Type B pancreatic cell (in vitro differentiated cells): ENCODE data around the gene PAXX. TPM values are rescaled to one million over a fixed set of nuclear protein-coding genes. Genes with fewer than 3 reads are reported as not detected.

Experiments
- DNase-seq: peaks from one replicate; pipeline ENCODE4 v3.0.0; 2021; ENCODE audit warnings: mixed read lengths; ENCODE audit not compliant: unreplicated experiment; ENCODE audit errors: extremely low spot score
- H3K27ac Mint-ChIP-seq: 2 replicates; pipeline ENCODE4 v1.8.0; 2021; ENCODE audit warnings: mild to moderate bottlenecking, mixed read lengths
- H3K27me3 Mint-ChIP-seq: 2 replicates; pipeline ENCODE4 v1.8.0; 2021; ENCODE audit warnings: mixed read lengths
- H3K36me3 Mint-ChIP-seq: 2 replicates; pipeline ENCODE4 v1.8.0; 2021; ENCODE audit warnings: mixed read lengths
- H3K4me1 Mint-ChIP-seq: one replicate; pipeline ENCODE4 v1.8.0; 2021; ENCODE audit warnings: mixed read lengths; ENCODE audit not compliant: unreplicated experiment
- H3K4me3 Mint-ChIP-seq: 2 replicates; pipeline ENCODE4 v1.8.0; 2021; ENCODE audit warnings: mild to moderate bottlenecking, mixed read lengths
- H3K9me3 Mint-ChIP-seq: 2 replicates; pipeline ENCODE4 v1.8.0; 2021; ENCODE audit warnings: mixed read lengths
- total RNA-seq: library from RNA; stranded (reverse); gene quantifications from 2 replicates; pipeline ENCODE4 v1.2.1, GENCODE V29; 2021; ENCODE audit warnings: low replicate concordance
- TF ChIP-seq, protein P1 (sequence below): fragments of 200-600 bp; sonication (generic); conservative IDR thresholded peaks from 2 replicates; pipeline ENCODE4 v1.5.0; 2021; ENCODE audit warnings: antibody characterized with exemption, mild to moderate bottlenecking

Gene PAXX
- total RNA-seq, 1 donor from 2014 or later, result 63.4 TPM

DNA sequence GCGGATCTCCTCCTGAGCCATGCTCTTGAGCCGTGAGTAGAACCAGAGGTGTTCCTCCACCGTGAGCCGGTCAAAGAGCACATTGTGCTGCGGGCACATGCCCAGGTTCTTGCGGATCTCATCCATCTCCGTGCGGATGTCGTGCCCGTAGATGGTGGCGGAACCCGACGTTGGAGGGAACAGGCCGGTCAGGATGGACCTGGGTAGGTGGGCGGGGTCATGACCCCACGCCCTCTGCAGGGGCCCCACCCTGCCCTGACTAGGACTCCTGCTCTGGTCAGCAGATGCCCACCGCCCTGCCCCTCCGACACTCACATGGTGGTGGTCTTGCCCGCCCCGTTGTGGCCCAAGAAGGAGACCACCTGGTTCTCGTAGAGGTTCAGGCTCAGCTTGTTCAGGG is 23.8 kb downstream of the PAXX start:
- Mint-ChIP-seq H3K4me3 (no peak overlapping the region), H3K27me3 (no peaks in the 10 kb centered on the region), H3K4me1 (no peaks in the 10 kb centered on the region), H3K27ac (no peak overlapping the region), H3K9me3 (no peaks in the 10 kb centered on the region), H3K36me3 (peaks cover 3% of the 10 kb centered on the region)
- TF ChIP-seq, protein P1, sequence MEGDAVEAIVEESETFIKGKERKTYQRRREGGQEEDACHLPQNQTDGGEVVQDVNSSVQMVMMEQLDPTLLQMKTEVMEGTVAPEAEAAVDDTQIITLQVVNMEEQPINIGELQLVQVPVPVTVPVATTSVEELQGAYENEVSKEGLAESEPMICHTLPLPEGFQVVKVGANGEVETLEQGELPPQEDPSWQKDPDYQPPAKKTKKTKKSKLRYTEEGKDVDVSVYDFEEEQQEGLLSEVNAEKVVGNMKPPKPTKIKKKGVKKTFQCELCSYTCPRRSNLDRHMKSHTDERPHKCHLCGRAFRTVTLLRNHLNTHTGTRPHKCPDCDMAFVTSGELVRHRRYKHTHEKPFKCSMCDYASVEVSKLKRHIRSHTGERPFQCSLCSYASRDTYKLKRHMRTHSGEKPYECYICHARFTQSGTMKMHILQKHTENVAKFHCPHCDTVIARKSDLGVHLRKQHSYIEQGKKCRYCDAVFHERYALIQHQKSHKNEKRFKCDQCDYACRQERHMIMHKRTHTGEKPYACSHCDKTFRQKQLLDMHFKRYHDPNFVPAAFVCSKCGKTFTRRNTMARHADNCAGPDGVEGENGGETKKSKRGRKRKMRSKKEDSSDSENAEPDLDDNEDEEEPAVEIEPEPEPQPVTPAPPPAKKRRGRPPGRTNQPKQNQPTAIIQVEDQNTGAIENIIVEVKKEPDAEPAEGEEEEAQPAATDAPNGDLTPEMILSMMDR, result no peak
- DNase-seq, result no peak

DNA sequence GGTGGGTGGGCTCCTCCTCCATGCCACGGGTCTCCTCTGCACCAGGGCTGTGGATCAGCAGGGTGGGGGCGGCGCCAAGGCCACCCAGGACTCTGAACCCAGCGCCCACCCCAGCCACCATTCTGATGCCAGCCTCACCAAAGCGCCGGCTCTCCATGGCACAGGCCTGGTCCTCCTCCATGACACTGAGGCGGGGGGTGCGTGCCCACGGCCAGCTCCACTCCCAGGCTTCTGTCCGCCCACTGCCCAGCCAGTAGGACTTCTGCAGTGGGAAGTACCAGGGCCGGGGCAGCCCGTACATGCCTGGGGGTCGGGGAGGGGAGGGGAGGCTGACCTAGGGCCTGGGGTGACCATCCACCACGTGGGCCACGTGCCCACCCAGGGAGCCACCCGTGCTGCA is 24.2 kb downstream of the PAXX start:
- Mint-ChIP-seq H3K4me1 (no peaks in the 10 kb centered on the region), H3K27ac (no peak overlapping the region)

DNA sequence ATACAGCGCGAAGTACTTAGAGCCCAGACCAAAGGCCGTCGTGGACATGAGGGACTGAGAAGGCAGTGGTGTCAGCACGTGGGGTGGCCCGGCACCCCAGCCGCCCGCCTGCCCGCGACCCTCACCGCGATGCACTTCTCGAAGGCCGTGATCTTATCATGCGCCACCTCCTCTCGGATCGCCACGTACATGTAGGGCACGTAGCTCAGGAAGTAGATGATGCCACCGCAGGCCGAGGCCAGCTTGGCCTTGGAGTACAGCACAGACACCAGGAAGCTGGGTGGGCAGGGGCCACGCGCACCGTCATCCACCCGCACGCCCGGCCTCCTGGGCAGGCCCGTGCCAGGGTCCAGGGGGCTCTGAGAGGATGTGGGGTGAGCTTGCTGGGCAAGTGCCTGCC is 24.8 kb downstream of the PAXX start:
- Mint-ChIP-seq H3K27me3 (no peaks in the 10 kb centered on the region), H3K9me3 (no peaks in the 10 kb centered on the region), H3K4me3 (no peak overlapping the region), H3K36me3 (peaks cover 3% of the 10 kb centered on the region), H3K27ac (no peak overlapping the region), H3K4me1 (no peaks in the 10 kb centered on the region)
- DNase-seq, result no peak
- TF ChIP-seq, protein P1, result no peak

More for the DNA sequence above, 24.2 kb downstream of the PAXX start:
- peaks cover 3% of the 10 kb centered on the region for H3K36me3 Mint-ChIP-seq
- DNase-seq, result no peak
- no peak overlapping the region for H3K4me3 Mint-ChIP-seq
- no peaks in the 10 kb centered on the region for H3K27me3 Mint-ChIP-seq
- H3K9me3 Mint-ChIP-seq, result no peaks in the 10 kb centered on the region
- TF ChIP-seq, protein P1, result no peak

DNA sequence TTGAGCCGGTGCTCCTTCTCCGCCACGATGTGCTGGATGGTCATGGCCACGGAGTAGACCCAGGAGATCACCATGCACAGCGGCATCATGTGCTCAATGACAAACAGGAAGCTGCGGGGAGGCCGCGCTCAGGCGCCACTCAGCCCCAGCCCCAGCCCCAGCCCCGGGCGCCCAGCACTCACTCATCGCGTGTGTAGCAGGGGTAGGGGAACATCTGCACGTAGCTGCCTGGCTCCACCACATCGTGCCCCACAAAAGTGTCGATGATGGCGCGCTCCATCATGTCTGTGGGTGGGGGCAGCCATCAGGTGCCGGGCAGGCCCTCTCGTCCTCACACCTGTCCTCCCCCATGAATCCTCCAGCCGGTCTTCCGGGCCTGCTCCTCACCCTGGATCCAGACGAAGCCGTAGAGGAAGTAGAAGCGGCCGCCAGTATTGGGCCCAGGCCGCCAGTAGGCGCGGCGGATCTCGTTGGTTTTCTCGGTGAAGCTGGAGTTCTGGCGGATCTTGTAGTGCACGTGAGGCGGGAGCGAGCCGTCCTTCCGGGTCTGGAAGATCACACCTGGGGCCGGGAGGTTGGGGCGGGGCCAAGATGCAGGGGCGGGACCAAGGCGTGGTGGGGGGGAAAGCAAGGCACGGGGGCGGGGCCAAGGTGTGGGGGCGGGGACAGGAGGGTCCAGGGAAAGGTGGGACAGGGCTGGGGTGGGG is 25.7 kb downstream of the PAXX start:
- H3K4me1 Mint-ChIP-seq, result no peaks in the 10 kb centered on the region
- peaks cover 3% of the 10 kb centered on the region for H3K36me3 Mint-ChIP-seq
- no peak for DNase-seq
- no peak overlapping the region for H3K4me3 Mint-ChIP-seq
- H3K27ac Mint-ChIP-seq, result no peak overlapping the region
- no peaks in the 10 kb centered on the region for H3K9me3 Mint-ChIP-seq
- no peaks in the 10 kb centered on the region for H3K27me3 Mint-ChIP-seq
- TF ChIP-seq, protein P1, result no peak

DNA sequence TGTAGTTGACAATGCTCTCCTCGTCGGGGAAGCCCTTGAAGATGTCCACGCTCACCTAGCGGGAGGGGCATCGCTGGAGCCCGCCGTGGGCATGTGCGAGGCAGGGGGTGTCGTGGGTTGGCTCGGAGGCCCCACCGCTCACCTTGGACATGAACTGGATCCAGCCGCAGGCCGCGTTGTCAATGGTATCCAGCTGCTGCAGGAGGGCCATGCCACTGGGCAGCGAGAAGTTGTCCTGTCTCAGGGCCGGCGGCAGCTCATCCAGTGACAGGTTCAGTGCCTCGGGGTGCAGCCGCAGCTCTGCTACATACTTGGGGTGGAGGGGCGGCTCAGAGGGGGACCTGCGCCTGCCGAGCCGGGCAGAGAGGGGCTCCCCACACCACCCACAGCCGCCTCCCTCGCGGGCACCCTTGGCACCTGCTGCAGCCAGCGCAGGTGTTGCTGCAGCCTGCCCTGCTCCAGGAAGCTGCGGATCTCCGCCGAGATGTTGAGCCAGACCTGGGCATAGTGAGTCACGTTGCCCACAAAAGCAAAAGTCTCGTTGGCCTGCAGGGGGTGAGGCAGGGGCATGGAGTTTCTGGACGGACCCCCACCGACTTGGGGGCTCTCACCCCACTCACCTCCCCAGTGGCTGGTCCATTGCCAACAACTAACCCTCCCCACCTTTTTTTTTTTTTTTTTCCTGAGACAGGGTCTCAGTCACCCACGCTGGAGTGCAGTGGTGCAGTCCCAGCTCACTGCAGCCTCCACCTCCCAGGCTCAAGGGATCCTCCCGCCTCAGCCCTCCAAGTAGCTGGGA is 26.7 kb downstream of the PAXX start:
- TF ChIP-seq, protein P1, result no peak
- H3K27me3 Mint-ChIP-seq, result no peaks in the 10 kb centered on the region
- H3K4me3 Mint-ChIP-seq, result no peak overlapping the region
- no peaks in the 10 kb centered on the region for H3K9me3 Mint-ChIP-seq
- no peak overlapping the region for H3K27ac Mint-ChIP-seq
- no peak for DNase-seq
- peaks cover 3% of the 10 kb centered on the region for H3K36me3 Mint-ChIP-seq
- no peaks in the 10 kb centered on the region for H3K4me1 Mint-ChIP-seq
